Pancreas (tissue), 10 donors: ENCODE results near the gene XPOT. TPM values are rescaled to one million over a fixed set of nuclear protein-coding genes. Genes with fewer than 3 reads are reported as not detected.
A peak's percentile ranks its signal among the peaks of the same experiment; 100 is the strongest.

Experiments
- ATAC-seq, 4 donors: fragments of 200-7000 bp; cut with Tn5 transposase; one replicate each; pipeline versions ENCODE4 v1.8.0 to v1.9.1; 2020; ENCODE audit warnings: mild to moderate bottlenecking in 4 of 4, moderate library complexity in 4 of 4
- DNase-seq, 6 donors: peaks; one replicate each; pipeline ENCODE4 v3.0.0-alpha.2; 2020
- FAIRE-seq: peaks from 2 replicates; lab custom pipeline; 2012; peaks lifted over from hg19 to GRCh38; lab: Jason Lieb, UNC
- H3K27ac ChIP-seq, 4 donors: fragments of 200-600 bp; sonication (generic); 1 replicate in 3 of 4; 2 replicates in 1 of 4; pipeline versions ENCODE4 v1.5.0 to v1.8.0; 2020
- H3K27me3 ChIP-seq, 4 donors: fragments of 200-600 bp; one replicate each; pipeline ENCODE4 v1.8.0; 2021
- H3K36me3 ChIP-seq, 3 donors: fragments of 200-600 bp; sonication (generic) in 1 of 3; one replicate each; pipeline versions ENCODE4 v1.5.0 to v1.8.0; 2020 to 2021
- H3K4me1 ChIP-seq, 3 donors: fragments of 200-600 bp; one replicate each; pipeline ENCODE4 v1.8.0; 2021
- H3K4me3 ChIP-seq, 4 donors: fragments of 200-600 bp; sonication (generic) in 2 of 4; one replicate each; pipeline versions ENCODE4 v1.5.0 to v1.8.0; 2020 to 2021
- H3K9me3 ChIP-seq, 4 donors: fragments of 200-600 bp; one replicate each; pipeline ENCODE4 v1.8.0; 2021
- CTCF ChIP-seq, 4 donors: fragments of 200-600 bp; sonication (generic) in 3 of 4; IDR thresholded peaks; one replicate each; pipeline versions ENCODE4 v1.5.0 to v1.8.0; 2021; ENCODE audit warnings: antibody characterized with exemption in 4 of 4
- WGBS, 2 donors: extraction: QIAGEN DNeasy Blood & Tissue Kit; methylation state at CpG; one replicate each; pipeline ENCODE4 v1.1.7; 2013; 5-methylcytosine and 5-hydroxymethylcytosine counted together
- intact Hi-C, 3 donors: fragments of 100-400 bp; cut with DNase I; formaldehyde crosslinking; loops; one replicate each; pipeline versions ENCODE4 v1.11.1 to v1.14.2; 2022
- polyA plus RNA-seq, 2 donors: library from polyadenylated mRNA; stranded (reverse); fragments of 200-250 nt; gene quantifications; one replicate each; pipeline ENCODE4 v1.2.3, GENCODE V29; 2013
- total RNA-seq, 6 donors: library from RNA; stranded (reverse); fragmentation: NEBNext Ultra II Directional in 4 of 6; extraction: Animal tissue kit (Norgen Biotek cat#: 25700) in 4 of 6; gene quantifications; one replicate each; pipeline versions ENCODE4 v1.2.1 to v1.2.4, GENCODE V29; 2021 to 2023
- donor health status: healthy with polysubstance abuse.
- donor health status: DM: no; HTN: no; CAD: no; lungs with moderate emphysema.
- donor health status: DM: no; HTN: no; CAD: no.
- donor health status: control.
- donor health status: control.
- donor health status: Bipolar disorder and iron deficiency.
- donor health status: DM: yes; HTN: yes; CAD: no.
- donor health status: DM: no; HTN: no; CAD: no.
- donor health status: DM: no; HTN: no; CAD: no.
- donor health status: DM: yes; HTN: yes; CAD: no.

Gene XPOT
- total and polyA plus RNA-seq, 8 donors = 10.7 to 76.1 (median 27.9) TPM

GRCh38 chr12:64461634-64462414, 57.6 kb downstream of the XPOT start:
- 80 to 86% methylated on average over 2 of the region's 2 CpGs for WGBS, 2 donors
- Histone ChIP-seq H3K27me3 (no peaks in the 10 kb centered on the region), H3K36me3 (peaks cover 0 to 11% (median 0%) of the 10 kb centered on the region in 3 donors), H3K4me1 (peaks cover 0 to 6% (median 0%) of the 10 kb centered on the region in 3 donors), H3K9me3 (no peaks in the 10 kb centered on the region), H3K4me3 (no peak overlapping the region), H3K27ac (no peak overlapping the region)
- TF ChIP-seq CTCF (IDR thresholded peaks at IDR 0.05) = no peak
- no peak for FAIRE-seq
- peak in 1 of 4 donors; percentile 23 for ATAC-seq
- intact Hi-C loops = no loop called here
- no peak for DNase-seq

GRCh38 chr12:64466178-64466577, 62.0 kb downstream of the XPOT start:
- no peak overlapping the region for H3K27ac ChIP-seq
- no peaks in the 10 kb centered on the region for H3K27me3 ChIP-seq
- peaks cover 0 to 23% (median 0%) of the 10 kb centered on the region in 3 donors for H3K36me3 ChIP-seq
- FAIRE-seq = no peak
- intact Hi-C loops = no loop called here
- peaks cover 0 to 3% (median 0%) of the 10 kb centered on the region in 3 donors for H3K4me1 ChIP-seq
- H3K9me3 ChIP-seq = no peaks in the 10 kb centered on the region
- no peak overlapping the region for H3K4me3 ChIP-seq
- no peak for ATAC-seq
- TF ChIP-seq CTCF (IDR thresholded peaks at IDR 0.05) = no peak
- DNase-seq = no peak

GRCh38 chr12:64468966-64469365, 64.8 kb downstream of the XPOT start:
- H3K27ac ChIP-seq = no peak overlapping the region
- TF ChIP-seq CTCF (IDR thresholded peaks at IDR 0.05) = no peak
- H3K36me3 ChIP-seq = peaks cover 0 to 19% (median 0%) of the 10 kb centered on the region in 3 donors
- peaks cover 0 to 3% (median 0%) of the 10 kb centered on the region in 3 donors for H3K4me1 ChIP-seq
- no peaks in the 10 kb centered on the region for H3K27me3 ChIP-seq
- no peak for ATAC-seq
- H3K4me3 ChIP-seq = no peak overlapping the region
- FAIRE-seq = no peak
- WGBS, 2 donors = 71 to 85% methylated on average over 5 of the region's 5 CpGs
- intact Hi-C loops = no loop called here
- DNase-seq = no peak
- H3K9me3 ChIP-seq = no peaks in the 10 kb centered on the region

GRCh38 chr12:64469455-64470142, 65.4 kb downstream of the XPOT start:
- Histone ChIP-seq H3K4me3 (no peak overlapping the region), H3K36me3 (peaks cover 0 to 20% (median 0%) of the 10 kb centered on the region in 3 donors), H3K9me3 (no peaks in the 10 kb centered on the region), H3K27ac (no peak overlapping the region), H3K27me3 (no peaks in the 10 kb centered on the region), H3K4me1 (peaks cover 0 to 3% (median 0%) of the 10 kb centered on the region in 3 donors)
- ATAC-seq = peak in 2 of 4 donors; percentile 29 to 54
- no peak for DNase-seq
- TF ChIP-seq CTCF (IDR thresholded peaks at IDR 0.05) = no peak
- intact Hi-C loops = no loop called here
- FAIRE-seq = no peak
- 39 to 50% methylated on average over 2 of the region's 2 CpGs for WGBS, 2 donors
